ENCODE measurements around the gene SPIRE2. TPM values are rescaled to one million over a fixed set of nuclear protein-coding genes. Genes with fewer than 3 reads are reported as not detected.
"Not testable (repeated sequence)": the region's sequence is repeated elsewhere in the genome, so short reads cannot be mapped to it uniquely, and the experiment has no call there.

Gene SPIRE2
- total RNA-seq, 2 donors from 2014 or later = 51.7 to 80.5 TPM

DNA sequence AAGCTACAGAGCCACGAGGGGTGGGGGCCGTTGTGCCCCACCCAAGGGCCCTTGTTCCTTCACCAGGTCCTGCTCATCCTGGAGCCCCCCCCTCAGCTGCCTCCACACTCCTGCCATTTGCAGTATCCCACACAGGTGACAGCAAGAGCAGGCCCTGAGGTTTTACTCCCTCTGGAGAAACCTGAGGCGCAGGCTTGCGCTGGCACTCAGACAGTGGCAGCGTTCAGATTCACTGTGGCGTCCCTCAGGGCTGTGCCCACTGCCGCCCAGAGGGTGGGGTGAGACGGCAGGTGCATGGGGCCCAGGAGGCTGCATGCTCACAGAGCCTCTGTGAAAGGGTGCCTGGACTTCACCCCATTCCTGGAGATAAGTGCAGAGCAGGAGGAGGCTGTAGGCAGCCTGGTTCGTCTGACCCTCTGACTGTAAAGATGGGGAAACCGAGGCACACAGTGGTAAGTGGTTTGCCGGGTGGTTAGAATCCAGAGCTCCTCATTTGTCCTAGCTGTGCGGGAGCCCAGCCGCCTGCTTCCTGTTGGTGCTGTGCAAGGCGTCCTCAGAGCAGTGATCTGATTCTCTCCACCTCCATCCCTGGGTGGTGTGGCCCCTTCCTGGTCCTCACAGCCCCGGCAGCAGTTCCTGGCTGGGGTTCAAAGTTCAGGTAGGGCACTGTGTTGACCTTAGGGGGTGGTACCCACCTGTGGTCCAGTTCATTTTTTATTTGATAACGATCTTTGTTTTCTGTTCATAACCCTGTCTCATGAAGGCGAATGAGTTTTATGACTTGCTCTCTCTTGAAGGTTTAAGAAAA lies 1.6 kb downstream of the SPIRE2 start:
- peak; percentile 86 for DNase-seq

DNA sequence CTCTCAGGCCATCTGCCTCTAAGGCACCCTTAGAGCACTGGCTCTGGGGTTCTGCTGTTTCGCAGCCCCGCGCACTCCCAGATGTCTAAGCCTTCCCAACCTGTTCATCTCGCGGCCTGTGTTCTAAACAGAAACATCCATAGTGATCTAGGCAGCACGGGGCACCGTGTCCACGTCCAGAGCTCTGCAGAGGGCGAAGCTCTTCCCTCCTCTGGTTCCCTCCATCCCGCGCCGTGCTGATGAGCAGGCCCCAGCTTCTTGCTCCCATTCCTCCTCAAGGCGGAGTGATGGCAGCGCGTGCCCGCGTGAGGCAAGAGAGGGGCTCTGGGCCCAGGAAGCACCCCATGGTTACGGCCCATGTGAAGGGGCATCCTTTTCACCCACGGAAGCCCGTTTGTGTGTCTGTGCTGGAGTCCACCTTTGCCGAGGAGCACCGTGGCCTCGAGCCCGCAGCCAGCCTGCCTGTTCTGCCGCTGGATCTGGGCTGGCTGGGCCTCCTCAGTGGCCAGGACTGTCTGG lies 3.6 kb downstream of the SPIRE2 start:
- Histone ChIP-seq H3K36me3 (no peaks in the 10 kb centered on the region), H3K4me1 (peaks cover under 1% of the 10 kb centered on the region), H3K27ac (no peak overlapping the region), H3K4me3 (no peak overlapping the region), H3K27me3 (no peaks in the 10 kb centered on the region), H3K9me3 (no peaks in the 10 kb centered on the region), H3K9ac (ENCODE audit: low read depth in 2 of 2, low read length in 2 of 2) (peak overlapping the region in 1 of 2 donors; percentile 34)
- DNase-seq = no peak
- no peak for TF ChIP-seq CTCF (IDR thresholded peaks at IDR 0.05)
- intact Hi-C loops (cut with DNase I) = no loop called here

More for the DNA sequence above, 1.6 kb downstream of the SPIRE2 start:
- TF ChIP-seq CTCF (IDR thresholded peaks at IDR 0.05) = no peak
- no peaks in the 10 kb centered on the region for H3K4me1 ChIP-seq
- H3K36me3 ChIP-seq = no peaks in the 10 kb centered on the region
- H3K4me3 ChIP-seq = peak overlapping the region; percentile 60
- H3K27ac ChIP-seq = peak overlapping the region; percentile 93
- no peaks in the 10 kb centered on the region for H3K9me3 ChIP-seq
- no peaks in the 10 kb centered on the region for H3K27me3 ChIP-seq
- H3K9ac ChIP-seq (ENCODE audit: low read depth in 2 of 2, low read length in 2 of 2) = peak overlapping the region; percentile 93 to 95
- intact Hi-C loops (cut with DNase I) = no loop called here

DNA sequence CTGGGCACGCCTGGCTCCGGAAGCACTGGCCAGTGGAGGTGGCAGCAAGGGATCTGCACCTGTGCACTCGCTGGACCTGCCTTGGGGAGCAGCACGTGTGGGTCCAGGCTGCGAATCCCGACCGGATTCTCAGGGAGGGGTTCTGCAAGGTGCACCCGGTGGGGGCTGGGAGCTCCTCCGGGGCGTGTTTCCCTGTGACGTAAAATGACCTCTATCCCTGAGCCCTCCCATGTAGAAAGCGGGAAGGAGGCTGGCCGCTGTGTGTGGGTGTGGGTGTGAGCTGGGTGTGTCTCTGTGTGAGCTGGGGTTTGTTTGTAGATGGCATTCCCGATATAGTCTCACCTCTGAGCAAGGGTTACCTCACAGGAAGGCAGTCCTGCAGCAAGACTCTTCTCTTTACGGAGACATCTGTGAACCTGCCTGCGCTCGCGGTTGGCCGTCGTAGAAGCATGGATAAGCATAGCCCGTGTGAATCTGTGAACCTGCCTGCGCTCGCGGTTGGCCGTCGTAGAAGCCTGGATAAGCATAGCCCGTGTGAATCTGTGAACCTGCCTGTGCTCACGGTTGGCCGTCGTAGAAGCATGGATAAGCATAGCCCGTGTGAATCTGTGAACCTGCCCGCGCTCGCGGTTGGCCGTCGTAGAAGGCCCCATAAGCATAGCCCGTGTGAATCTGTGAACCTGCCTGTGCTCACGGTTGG lies 5.5 kb downstream of the SPIRE2 start:
- H3K36me3 ChIP-seq; intact Hi-C loops (cut with DNase I); H3K4me3 ChIP-seq; H3K9me3 ChIP-seq; H3K27me3 ChIP-seq: not testable (repeated sequence)
- H3K9ac ChIP-seq (ENCODE audit: low read depth in 2 of 2, low read length in 2 of 2) = peak overlapping the region; percentile 28 to 95
- H3K27ac ChIP-seq = peak overlapping the region; percentile 80
- H3K4me1 ChIP-seq = peaks cover 16% of the 10 kb centered on the region
- DNase-seq = peak; percentile 95

DNA sequence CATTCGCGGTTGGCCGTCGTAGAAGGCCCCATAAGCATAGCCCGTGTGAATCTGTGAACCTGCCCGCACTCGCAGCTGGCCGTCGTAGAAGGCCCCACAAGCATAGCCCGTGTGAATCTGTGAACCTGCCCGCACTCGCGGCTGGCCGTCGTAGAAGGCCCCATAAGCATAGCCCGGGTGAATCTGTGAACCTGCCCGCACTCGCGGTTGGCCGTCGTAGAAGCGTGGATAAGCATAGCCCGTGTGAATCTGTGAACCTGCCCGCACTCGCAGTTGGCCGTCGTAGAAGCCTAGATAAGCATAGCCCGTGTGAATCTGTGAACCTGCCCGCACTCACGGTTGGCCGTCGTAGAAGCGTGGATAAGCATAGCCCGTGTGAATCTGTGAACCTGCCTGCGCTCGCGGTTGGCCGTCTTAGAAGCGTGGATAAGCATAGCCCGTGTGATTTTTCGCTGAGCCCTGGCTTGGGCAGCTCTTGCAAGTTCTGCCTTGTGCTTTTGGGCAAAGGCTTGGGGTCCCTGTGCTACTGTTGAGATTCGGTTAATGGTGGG lies 6.6 kb downstream of the SPIRE2 start:
- H3K36me3 ChIP-seq; DNase-seq; H3K27me3 ChIP-seq; intact Hi-C loops (cut with DNase I); H3K4me3 ChIP-seq; H3K9me3 ChIP-seq; H3K27ac ChIP-seq: not testable (repeated sequence)
- H3K9ac ChIP-seq (ENCODE audit: low read depth in 2 of 2, low read length in 2 of 2) = peak overlapping the region in 1 of 2 donors; percentile 6
- H3K4me1 ChIP-seq = peaks cover 16% of the 10 kb centered on the region

DNA sequence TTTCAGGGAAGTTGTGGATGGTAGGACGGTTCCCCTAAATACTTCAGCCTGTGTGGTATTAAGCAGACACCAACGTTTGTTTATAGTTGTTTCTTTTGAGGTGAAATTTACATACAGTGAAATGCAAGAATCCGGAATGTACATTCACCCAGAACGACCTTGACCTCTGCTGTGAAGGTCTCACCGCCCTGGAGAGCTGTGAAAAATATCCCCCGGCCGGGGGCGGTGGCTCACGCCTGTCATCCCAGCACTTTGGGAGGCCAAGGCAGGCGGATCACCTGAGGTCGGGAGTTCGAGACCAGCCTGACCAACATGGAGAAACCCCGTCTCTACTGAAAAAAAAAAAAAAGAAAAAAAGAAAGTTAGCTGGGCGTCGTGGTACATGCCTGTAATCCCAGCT lies 8.2 kb downstream of the SPIRE2 start:
- H3K27ac ChIP-seq = not testable (repeated sequence)

GRCh38 chr16:89837014-89837546 lies 8.8 kb downstream of the SPIRE2 start:
- peak overlapping the region; percentile 28 to 92 for H3K9ac ChIP-seq (ENCODE audit: low read depth in 2 of 2, low read length in 2 of 2)
- peak overlapping the region; percentile 19 for H3K4me3 ChIP-seq
- intact Hi-C loops (cut with DNase I) = no loop called here
- no peaks in the 10 kb centered on the region for H3K27me3 ChIP-seq
- DNase-seq = no peak
- H3K36me3 ChIP-seq = no peaks in the 10 kb centered on the region
- TF ChIP-seq CTCF (IDR thresholded peaks at IDR 0.05) = no peak
- peak overlapping the region; percentile 80 for H3K27ac ChIP-seq
- peaks cover 16% of the 10 kb centered on the region for H3K4me1 ChIP-seq
- H3K9me3 ChIP-seq = no peaks in the 10 kb centered on the region

More for the DNA sequence above, 8.2 kb downstream of the SPIRE2 start:
- H3K27me3 ChIP-seq; intact Hi-C loops (cut with DNase I); H3K36me3 ChIP-seq; DNase-seq; H3K4me3 ChIP-seq; H3K9me3 ChIP-seq: not testable (repeated sequence)
- Histone ChIP-seq H3K9ac (ENCODE audit: low read depth in 2 of 2, low read length in 2 of 2) (peak overlapping the region in 1 of 2 donors; percentile 40), H3K4me1 (peaks cover 16% of the 10 kb centered on the region)
